ENCODE measurements around the gene RPA3.

- TF ChIP-seq EZH2phosphoT487 (IDR thresholded peaks at IDR 0.05; ENCODE audit: insufficient read depth, low read depth) (no peak), EZH2 (IDR thresholded peaks at IDR 0.05; ENCODE audit: insufficient read depth, poor library complexity, severe bottlenecking) (no peak)
These were observed 48.3 kb upstream of the RPA3 start for GRCh38 chr7:7766671-7767070.

Data from GM23248 (cell line).